K562 (cell line): ENCODE results near the gene CDCA5.

ENCODE experiments used
- CEBPG ChIP-seq, 3 experiments: fragments of 200-800 bp in 1 of 3; sonication (Bioruptor generic) in 1 of 3; sonication (generic) in 1 of 3; formaldehyde crosslinking in 1 of 3; IDR thresholded peaks in 2 of 3; conservative IDR thresholded peaks in 1 of 3; 2 replicates each; pipeline versions ENCODE4 v1.6.1 to v1.8.0; 2016 to 2022; ENCODE audit warnings: missing compliant biosample characterization in 2 of 3, missing genetic modification characterization in 2 of 3, mild to moderate bottlenecking in 1 of 3, missing genetic modification reagents in 1 of 3
- CTCF ChIP-seq, 3 experiments: IDR thresholded peaks in 2 of 3; conservative IDR thresholded peaks in 1 of 3; 2 replicates each; pipeline ENCODE4 v1.5.1; 2011 to 2012; ENCODE audit warnings: low read length in 3 of 3, mild to moderate bottlenecking in 3 of 3, control low read depth in 2 of 3, improper control_type of control experiment in 1 of 3, inconsistent platforms in 1 of 3, low read depth in 1 of 3, mixed read lengths in 1 of 3, moderate library complexity in 1 of 3; ENCODE audit not compliant: insufficient read depth in 2 of 3
- HNRNPLL ChIP-seq: fragments of 200-400 bp; formaldehyde crosslinking; IDR thresholded peaks from 2 replicates; pipeline ENCODE4 v1.6.1; 2017; ENCODE audit warnings: low read length, low read depth, mild to moderate bottlenecking; ENCODE audit not compliant: poor library complexity, severe bottlenecking
- POLR2A ChIP-seq: fragments of 450-650 bp; conservative IDR thresholded peaks from 2 replicates; pipeline ENCODE4 v1.6.1; 2016
- SMARCA4 ChIP-seq: fragments of 450-650 bp; IDR thresholded peaks from 2 replicates; pipeline ENCODE4 v1.6.1; 2016
- TEAD2 ChIP-seq: fragments of 450-650 bp; IDR thresholded peaks from 2 replicates; pipeline ENCODE4 v1.6.1; 2016; ENCODE audit warnings: missing genetic modification characterization, control low read depth, missing compliant biosample characterization
- ZNF274 ChIP-seq: IDR thresholded peaks from 2 replicates; pipeline ENCODE4 v1.6.1; 2011; ENCODE audit warnings: low read depth, mild to moderate bottlenecking, low read length, moderate library complexity, borderline replicate concordance
- ZNF766 ChIP-seq: fragments of 200-800 bp; sonication (Bioruptor generic); conservative IDR thresholded peaks from 2 replicates; pipeline ENCODE4 v1.6.1; 2016; ENCODE audit warnings: missing genetic modification characterization, missing compliant biosample characterization
- TF ChIP-seq, protein P1 (sequence below): fragments of 250-450 bp; sonication (Bioruptor Pico); IDR thresholded peaks from 2 replicates; pipeline ENCODE4 v1.5.0; 2020; ENCODE audit warnings: mild to moderate bottlenecking, borderline replicate concordance
- TF ChIP-seq, protein P2 (sequence below): sonication (generic); formaldehyde crosslinking; IDR thresholded peaks from 2 replicates; pipeline ENCODE4 v1.8.1; 2022; ENCODE audit warnings: missing genetic modification reagents

- TF ChIP-seq POLR2A, result no peak
- no peak; the same call in 1 of the 2 replicates for TF ChIP-seq CEBPG (CRISPR knock-in tag; IDR thresholded peaks at IDR 0.05)
- TF ChIP-seq CEBPG (tag; conservative IDR thresholded peaks at IDR 0.05 in 1 of 2, IDR thresholded peaks at IDR 0.05 in 1 of 2), result no peak
- 0 out of 6 replicates have a peak, but pooled peaks of 1 of the 3 experiments have one; percentile 6 for TF ChIP-seq CTCF (IDR thresholded peaks at IDR 0.05 in 2 of 3, conservative IDR thresholded peaks at IDR 0.05 in 1 of 3; ENCODE audit: insufficient read depth in 2 of 3, low read depth in 1 of 3, low read length in 3 of 3)
- no peak for TF ChIP-seq TEAD2 (tag)
- no peak for TF ChIP-seq ZNF766 (CRISPR knock-in tag)
- TF ChIP-seq, protein P1, sequence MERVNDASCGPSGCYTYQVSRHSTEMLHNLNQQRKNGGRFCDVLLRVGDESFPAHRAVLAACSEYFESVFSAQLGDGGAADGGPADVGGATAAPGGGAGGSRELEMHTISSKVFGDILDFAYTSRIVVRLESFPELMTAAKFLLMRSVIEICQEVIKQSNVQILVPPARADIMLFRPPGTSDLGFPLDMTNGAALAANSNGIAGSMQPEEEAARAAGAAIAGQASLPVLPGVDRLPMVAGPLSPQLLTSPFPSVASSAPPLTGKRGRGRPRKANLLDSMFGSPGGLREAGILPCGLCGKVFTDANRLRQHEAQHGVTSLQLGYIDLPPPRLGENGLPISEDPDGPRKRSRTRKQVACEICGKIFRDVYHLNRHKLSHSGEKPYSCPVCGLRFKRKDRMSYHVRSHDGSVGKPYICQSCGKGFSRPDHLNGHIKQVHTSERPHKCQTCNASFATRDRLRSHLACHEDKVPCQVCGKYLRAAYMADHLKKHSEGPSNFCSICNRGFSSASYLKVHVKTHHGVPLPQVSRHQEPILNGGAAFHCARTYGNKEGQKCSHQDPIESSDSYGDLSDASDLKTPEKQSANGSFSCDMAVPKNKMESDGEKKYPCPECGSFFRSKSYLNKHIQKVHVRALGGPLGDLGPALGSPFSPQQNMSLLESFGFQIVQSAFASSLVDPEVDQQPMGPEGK (CRISPR knock-in tag), result no peak
- TF ChIP-seq, protein P2, sequence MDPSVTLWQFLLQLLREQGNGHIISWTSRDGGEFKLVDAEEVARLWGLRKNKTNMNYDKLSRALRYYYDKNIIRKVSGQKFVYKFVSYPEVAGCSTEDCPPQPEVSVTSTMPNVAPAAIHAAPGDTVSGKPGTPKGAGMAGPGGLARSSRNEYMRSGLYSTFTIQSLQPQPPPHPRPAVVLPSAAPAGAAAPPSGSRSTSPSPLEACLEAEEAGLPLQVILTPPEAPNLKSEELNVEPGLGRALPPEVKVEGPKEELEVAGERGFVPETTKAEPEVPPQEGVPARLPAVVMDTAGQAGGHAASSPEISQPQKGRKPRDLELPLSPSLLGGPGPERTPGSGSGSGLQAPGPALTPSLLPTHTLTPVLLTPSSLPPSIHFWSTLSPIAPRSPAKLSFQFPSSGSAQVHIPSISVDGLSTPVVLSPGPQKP, result no peak
- TF ChIP-seq ZNF274, result no peak
- no peak for TF ChIP-seq HNRNPLL
- TF ChIP-seq SMARCA4, result no peak
These were observed 34.4 kb upstream of the CDCA5 start for GRCh38 chr11:65118097-65118837.
